Breast epithelium (tissue), 4 donors: ENCODE data around the gene MEX3D. TPM values are rescaled to one million over a fixed set of nuclear protein-coding genes. Genes with fewer than 3 reads are reported as not detected.

Experiments
- DNase-seq, 2 donors: peaks; one replicate each; pipeline ENCODE4 v3.0.0-alpha.2; 2019; ENCODE audit warnings: low spot score in 2 of 2
- H3K27ac ChIP-seq, 2 donors: fragments of 200-600 bp; sonication (generic) in 1 of 2; one replicate each; pipeline ENCODE4 v1.5.1; 2016 to 2019; ENCODE audit warnings: mild to moderate bottlenecking in 1 of 2
- H3K27me3 ChIP-seq, 2 donors: fragments of 200-600 bp; sonication (generic) in 1 of 2; one replicate each; pipeline versions ENCODE4 v1.5.1 to v1.6.0; 2017 to 2019; ENCODE audit warnings: control low read depth in 1 of 2, mild to moderate bottlenecking in 1 of 2
- H3K36me3 ChIP-seq: fragments of 200-600 bp; one replicate; pipeline ENCODE4 v1.5.1; 2019
- H3K4me1 ChIP-seq, 2 donors: fragments of 200-600 bp; sonication (generic); one replicate each; pipeline ENCODE4 v1.5.1; 2016 to 2019; ENCODE audit warnings: control low read depth in 1 of 2
- H3K4me3 ChIP-seq, 3 donors: fragments of 200-600 bp; sonication (generic); 1 replicate in 2 of 3; 2 replicates in 1 of 3; pipeline ENCODE4 v1.5.1; 2016 to 2019; ENCODE audit warnings: mild to moderate bottlenecking in 3 of 3, moderate library complexity in 2 of 3
- H3K9me3 ChIP-seq, 2 donors: fragments of 200-600 bp; sonication (generic) in 1 of 2; one replicate each; pipeline ENCODE4 v1.5.1; 2016 to 2019; ENCODE audit warnings: control low read depth in 1 of 2
- POLR2A ChIP-seq: fragments of 450-650 bp; IDR thresholded peaks from one replicate; pipeline ENCODE4 v1.6.1; 2016; ENCODE audit warnings: antibody characterized with exemption, mild to moderate bottlenecking, moderate library complexity
- POLR2AphosphoS5 ChIP-seq, 3 donors: sonication (generic); formaldehyde crosslinking; IDR thresholded peaks; one replicate each; pipeline ENCODE4 v1.6.1; 2017; ENCODE audit warnings: antibody characterized with exemption in 3 of 3
- intact Hi-C: fragments of 100-400 bp; cut with DNase I; formaldehyde crosslinking; loops from one replicate; pipeline ENCODE4 v1.15.1; 2023; ENCODE audit warnings: low total_unique reads
- total RNA-seq, 3 donors: library from RNA; depleted of rRNA; stranded (reverse); fragments of >200 nt; gene quantifications; one replicate each; pipeline ENCODE4 v1.1.0, GENCODE V29; 2016
- TF ChIP-seq, protein P1 (sequence below), 3 donors: fragments of 450-650 bp; IDR thresholded peaks; one replicate each; pipeline ENCODE4 v1.5.1; 2016 to 2017; ENCODE audit warnings: antibody characterized with exemption in 3 of 3, mild to moderate bottlenecking in 3 of 3, moderate library complexity in 3 of 3

Gene MEX3D
- total RNA-seq, 3 donors from 2014 or later = 12.5 to 14.3 (median 12.6) TPM

DNA sequence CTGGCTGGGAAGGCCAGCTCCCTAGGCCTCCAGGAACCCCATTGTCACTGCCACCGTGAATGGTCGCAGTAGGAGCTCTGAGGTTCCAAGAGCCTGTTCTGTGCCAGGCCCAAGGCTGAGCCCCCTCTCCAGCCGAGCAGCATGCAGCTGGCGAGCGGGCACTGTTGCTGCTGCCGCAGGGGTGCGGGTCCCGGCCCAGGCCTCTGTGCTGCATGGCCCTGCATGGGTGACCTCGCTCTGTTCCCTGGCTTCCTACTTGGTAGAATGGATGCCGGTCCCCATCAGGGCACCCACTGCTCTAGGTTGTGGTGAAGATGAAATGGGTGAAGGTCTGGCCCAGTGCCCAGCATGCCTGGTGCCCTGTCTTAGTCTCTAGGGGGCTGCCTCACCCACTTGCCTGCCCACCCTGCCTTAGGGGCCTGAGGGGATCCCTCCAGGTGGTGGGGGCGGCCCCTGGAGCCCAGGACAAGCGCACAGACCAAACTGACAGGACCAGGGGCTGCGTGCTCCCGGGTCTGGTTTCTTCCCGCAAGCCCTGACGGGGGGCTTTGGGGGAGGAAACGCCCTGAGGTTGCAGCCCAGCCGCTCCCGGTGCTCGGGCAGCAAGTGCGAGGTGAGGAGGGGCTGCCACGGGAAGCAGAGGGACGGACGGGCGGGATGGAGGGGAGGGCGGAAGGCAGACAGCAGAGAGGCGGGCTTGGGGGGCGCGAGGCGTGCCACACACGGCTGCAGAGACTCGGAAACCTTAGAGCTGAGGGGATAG is 45.9 kb upstream of the MEX3D start:
- Histone ChIP-seq H3K27ac (no peak overlapping the region), H3K27me3 (no peaks in the 10 kb centered on the region), H3K36me3 (peaks cover 10% of the 10 kb centered on the region), H3K4me3 (no peak overlapping the region), H3K4me1 (no peaks in the 10 kb centered on the region), H3K9me3 (no peaks in the 10 kb centered on the region)
- TF ChIP-seq, protein P1, sequence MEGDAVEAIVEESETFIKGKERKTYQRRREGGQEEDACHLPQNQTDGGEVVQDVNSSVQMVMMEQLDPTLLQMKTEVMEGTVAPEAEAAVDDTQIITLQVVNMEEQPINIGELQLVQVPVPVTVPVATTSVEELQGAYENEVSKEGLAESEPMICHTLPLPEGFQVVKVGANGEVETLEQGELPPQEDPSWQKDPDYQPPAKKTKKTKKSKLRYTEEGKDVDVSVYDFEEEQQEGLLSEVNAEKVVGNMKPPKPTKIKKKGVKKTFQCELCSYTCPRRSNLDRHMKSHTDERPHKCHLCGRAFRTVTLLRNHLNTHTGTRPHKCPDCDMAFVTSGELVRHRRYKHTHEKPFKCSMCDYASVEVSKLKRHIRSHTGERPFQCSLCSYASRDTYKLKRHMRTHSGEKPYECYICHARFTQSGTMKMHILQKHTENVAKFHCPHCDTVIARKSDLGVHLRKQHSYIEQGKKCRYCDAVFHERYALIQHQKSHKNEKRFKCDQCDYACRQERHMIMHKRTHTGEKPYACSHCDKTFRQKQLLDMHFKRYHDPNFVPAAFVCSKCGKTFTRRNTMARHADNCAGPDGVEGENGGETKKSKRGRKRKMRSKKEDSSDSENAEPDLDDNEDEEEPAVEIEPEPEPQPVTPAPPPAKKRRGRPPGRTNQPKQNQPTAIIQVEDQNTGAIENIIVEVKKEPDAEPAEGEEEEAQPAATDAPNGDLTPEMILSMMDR (IDR thresholded peaks at IDR 0.05) = no peak
- no peak for DNase-seq
- intact Hi-C loops = no loop called here

DNA sequence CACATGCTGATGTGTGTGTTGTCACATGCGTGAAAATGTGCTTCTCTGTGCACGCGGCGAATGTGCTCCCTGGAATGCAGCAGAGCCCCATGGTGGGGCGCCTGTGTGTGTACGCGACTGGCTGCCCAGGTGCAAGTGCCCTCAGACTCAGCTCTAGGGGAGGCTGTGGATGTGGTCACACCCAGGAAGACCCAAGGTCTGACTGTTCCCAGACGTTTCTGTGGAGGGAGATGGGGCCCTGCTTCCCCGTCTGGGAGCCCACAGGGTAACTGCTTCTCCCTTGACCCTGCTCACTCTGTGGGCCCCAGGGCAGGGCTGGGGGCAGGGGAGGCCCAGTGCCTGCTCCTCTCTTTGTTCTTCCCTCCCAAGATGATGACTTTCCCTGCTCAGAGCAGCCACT is 45.0 kb upstream of the MEX3D start:
- Histone ChIP-seq H3K27me3 (no peaks in the 10 kb centered on the region), H3K36me3 (peaks cover 10% of the 10 kb centered on the region), H3K27ac (no peak overlapping the region), H3K9me3 (no peaks in the 10 kb centered on the region), H3K4me3 (no peak overlapping the region), H3K4me1 (no peaks in the 10 kb centered on the region)
- no peak for DNase-seq
- TF ChIP-seq, protein P1 (IDR thresholded peaks at IDR 0.05) = no peak
- no peak for TF ChIP-seq POLR2A
- TF ChIP-seq POLR2AphosphoS5 (IDR thresholded peaks at IDR 0.05) = no peak
- intact Hi-C loops = no loop called here

DNA sequence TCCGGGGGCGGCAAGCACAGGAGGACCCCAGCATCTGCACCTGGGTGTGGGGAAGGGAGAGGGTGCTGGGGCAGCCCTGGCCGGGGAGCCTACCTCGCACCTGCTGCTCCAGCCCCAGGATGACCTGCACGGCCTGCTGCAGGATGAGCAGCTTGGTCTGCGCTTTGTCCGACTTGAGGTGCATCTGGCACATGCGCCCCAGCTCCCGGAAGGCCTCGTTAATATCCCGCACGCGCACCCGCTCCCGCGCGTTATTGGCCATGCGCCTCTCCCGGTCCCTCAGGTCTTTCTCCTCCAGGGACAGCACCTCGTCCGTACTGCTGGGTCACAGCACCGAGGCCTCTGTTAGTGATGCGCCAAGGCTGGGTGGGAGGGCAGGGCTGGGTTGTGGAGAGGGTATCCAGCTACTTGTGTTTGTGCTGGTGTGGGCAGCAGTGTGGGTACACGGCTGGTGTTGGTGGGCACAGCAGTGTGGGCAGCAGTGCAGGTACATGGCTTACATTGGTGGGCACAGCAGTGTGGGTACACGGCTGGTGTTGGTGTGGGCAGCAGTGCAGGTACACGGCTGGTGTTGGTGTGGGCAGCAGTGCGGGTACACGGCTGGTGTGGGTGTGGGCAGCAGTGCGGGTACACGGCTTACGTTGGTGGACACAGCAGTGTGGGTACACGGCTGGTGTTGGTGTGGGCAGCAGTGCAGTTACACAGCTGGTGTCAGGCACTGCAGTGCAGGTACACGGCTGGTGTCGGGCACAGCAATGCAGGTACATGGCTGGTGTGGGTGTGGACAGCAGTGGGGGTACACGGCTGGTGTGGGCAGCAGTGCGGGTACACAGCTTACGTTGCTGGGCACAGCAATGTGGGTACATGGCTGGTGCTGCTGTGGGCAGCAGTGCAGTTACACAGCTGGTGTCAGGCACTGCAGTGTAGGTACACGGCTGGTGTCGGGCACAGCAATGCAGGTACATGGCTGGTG is 44.3 kb upstream of the MEX3D start:
- Histone ChIP-seq H3K4me1 (no peaks in the 10 kb centered on the region), H3K4me3 (no peak overlapping the region), H3K27me3 (no peaks in the 10 kb centered on the region), H3K9me3 (no peaks in the 10 kb centered on the region), H3K27ac (no peak overlapping the region), H3K36me3 (peaks cover 10% of the 10 kb centered on the region)
- no peak for DNase-seq
- intact Hi-C loops = no loop called here
- TF ChIP-seq POLR2A (no peak), POLR2AphosphoS5 (IDR thresholded peaks at IDR 0.05) (no peak)
- TF ChIP-seq, protein P1 (IDR thresholded peaks at IDR 0.05) = no peak

DNA sequence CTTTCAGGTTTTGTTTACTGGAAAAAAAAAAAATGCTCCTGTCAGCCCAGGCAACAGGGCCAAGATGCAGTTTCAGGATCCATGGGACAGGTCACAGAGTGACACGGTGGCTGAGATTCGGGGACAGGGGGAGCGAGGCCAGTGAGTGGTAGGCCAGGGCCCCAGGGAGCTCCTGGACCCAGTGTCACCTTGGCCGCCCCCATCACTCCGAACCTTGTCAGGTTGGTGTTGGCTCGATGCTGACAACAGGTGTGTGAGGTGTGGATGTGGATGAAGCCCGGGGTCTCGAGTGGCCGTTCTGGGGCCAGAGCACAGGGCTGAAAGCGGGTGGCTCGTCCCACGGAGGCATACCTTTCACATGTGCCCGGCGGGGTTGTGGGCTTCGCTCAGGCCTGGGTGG is 43.2 kb upstream of the MEX3D start:
- H3K36me3 ChIP-seq = peaks cover 10% of the 10 kb centered on the region
- intact Hi-C loops = no loop called here

More for the DNA sequence above, 43.2 kb upstream of the MEX3D start:
- TF ChIP-seq POLR2AphosphoS5 (IDR thresholded peaks at IDR 0.05) (no peak), POLR2A (no peak)
- TF ChIP-seq, protein P1 (IDR thresholded peaks at IDR 0.05) = no peak
- Histone ChIP-seq H3K4me1 (peaks cover 0 to under 1% of the 10 kb centered on the region in 2 donors), H3K27ac (no peak overlapping the region), H3K9me3 (no peaks in the 10 kb centered on the region), H3K27me3 (no peaks in the 10 kb centered on the region), H3K4me3 (no peak overlapping the region)
- DNase-seq = no peak
